GM10266 (cell line): ENCODE data around the gene MYCBP.
A peak's percentile ranks its signal among the peaks of the same experiment; 100 is the strongest.
"Not testable (repeated sequence)": the region's sequence is repeated elsewhere in the genome, so short reads cannot be mapped to it uniquely, and the experiment has no call there.

Experiments used
- DNase-seq: peaks from one replicate; pipeline ENCODE4 v3.0.0; 2012; ENCODE audit errors: extremely low spot score
- CTCF ChIP-seq: IDR thresholded peaks from 2 replicates; pipeline ENCODE4 v1.5.1; 2012; ENCODE audit warnings: mild to moderate bottlenecking, low read depth; ENCODE audit not compliant: control insufficient read depth, insufficient read depth; ENCODE audit errors: missing control alignments

Gene MYCBP

GRCh38 chr1:38873027-38873969 is at the start of gene MYCBP:
TSS of gene MYCBP (minus strand) at chr1:38873348. CDS start at chr1:38873305, 43 bp downstream.
- DNase-seq: peak; percentile 98
- peak; percentile 13 for TF ChIP-seq CTCF

GRCh38 chr1:38919130-38919529 is 46.0 kb upstream of the MYCBP start:
- DNase-seq: no peak
- no peak for TF ChIP-seq CTCF

GRCh38 chr1:38918568-38918967 is 45.4 kb upstream of the MYCBP start:
- no peak for DNase-seq
- no peak for TF ChIP-seq CTCF

GRCh38 chr1:38917772-38918171 is 44.6 kb upstream of the MYCBP start:
- DNase-seq: no peak
- TF ChIP-seq CTCF: no peak

- no peak for DNase-seq
- TF ChIP-seq CTCF: no peak
These were observed 44.2 kb upstream of the MYCBP start for GRCh38 chr1:38917337-38917736.

GRCh38 chr1:38915352-38915948 is 42.3 kb upstream of the MYCBP start:
- TF ChIP-seq CTCF: no peak
- no peak for DNase-seq

GRCh38 chr1:38914908-38915307 is 41.8 kb upstream of the MYCBP start:
- not testable (repeated sequence) for DNase-seq

GRCh38 chr1:38908821-38909220 is 35.7 kb upstream of the MYCBP start:
- TF ChIP-seq CTCF: no peak
- no peak for DNase-seq
